GM12801 (cell line): ENCODE results near the gene RSF1.

Source experiments
- TF ChIP-seq, protein P1 (sequence below): IDR thresholded peaks from one replicate; pipeline ENCODE4 v1.5.1; 2011; ENCODE audit warnings: control low read depth; ENCODE audit not compliant: insufficient read length; ENCODE audit errors: extremely low read depth

RSF1 gene

DNA sequence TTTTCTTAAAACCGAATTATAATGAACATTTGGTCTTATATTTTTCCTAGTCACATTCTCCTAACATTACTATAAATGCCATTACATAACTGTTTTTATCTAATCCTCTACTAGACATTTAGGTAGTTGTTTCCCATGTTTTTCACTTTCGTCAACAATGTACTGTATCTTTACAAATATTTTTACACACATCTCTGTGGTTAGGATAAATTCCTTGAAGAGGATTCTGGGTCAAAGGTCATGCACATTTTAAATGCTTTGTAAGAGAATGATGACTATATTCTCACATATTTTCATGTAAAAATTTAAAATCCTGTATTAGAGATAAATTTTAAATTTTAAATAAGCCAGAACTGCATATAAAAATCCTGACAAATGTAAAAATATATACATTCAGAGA lies 121.6 kb downstream of the RSF1 start:
- TF ChIP-seq, protein P1, sequence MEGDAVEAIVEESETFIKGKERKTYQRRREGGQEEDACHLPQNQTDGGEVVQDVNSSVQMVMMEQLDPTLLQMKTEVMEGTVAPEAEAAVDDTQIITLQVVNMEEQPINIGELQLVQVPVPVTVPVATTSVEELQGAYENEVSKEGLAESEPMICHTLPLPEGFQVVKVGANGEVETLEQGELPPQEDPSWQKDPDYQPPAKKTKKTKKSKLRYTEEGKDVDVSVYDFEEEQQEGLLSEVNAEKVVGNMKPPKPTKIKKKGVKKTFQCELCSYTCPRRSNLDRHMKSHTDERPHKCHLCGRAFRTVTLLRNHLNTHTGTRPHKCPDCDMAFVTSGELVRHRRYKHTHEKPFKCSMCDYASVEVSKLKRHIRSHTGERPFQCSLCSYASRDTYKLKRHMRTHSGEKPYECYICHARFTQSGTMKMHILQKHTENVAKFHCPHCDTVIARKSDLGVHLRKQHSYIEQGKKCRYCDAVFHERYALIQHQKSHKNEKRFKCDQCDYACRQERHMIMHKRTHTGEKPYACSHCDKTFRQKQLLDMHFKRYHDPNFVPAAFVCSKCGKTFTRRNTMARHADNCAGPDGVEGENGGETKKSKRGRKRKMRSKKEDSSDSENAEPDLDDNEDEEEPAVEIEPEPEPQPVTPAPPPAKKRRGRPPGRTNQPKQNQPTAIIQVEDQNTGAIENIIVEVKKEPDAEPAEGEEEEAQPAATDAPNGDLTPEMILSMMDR = no peak

DNA sequence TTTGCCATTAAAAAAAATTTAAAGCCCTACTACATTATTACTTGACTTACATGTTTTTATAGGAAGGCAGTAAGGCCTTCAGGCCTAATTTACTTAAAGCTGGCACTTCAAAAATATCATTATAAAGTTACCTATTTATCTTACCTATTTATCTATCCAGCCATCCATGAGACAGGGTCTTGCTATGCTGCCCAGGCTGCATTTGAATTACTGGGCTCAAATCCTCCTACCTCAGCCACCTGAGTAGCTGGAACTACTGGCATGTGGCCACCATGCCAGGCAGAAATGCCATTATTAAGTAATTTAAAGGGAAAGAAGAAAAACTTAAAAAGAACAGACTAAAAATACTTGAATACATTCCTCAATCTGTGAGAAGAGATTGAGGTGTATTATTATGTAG lies 122.7 kb downstream of the RSF1 start:
- TF ChIP-seq, protein P1 = no peak

DNA sequence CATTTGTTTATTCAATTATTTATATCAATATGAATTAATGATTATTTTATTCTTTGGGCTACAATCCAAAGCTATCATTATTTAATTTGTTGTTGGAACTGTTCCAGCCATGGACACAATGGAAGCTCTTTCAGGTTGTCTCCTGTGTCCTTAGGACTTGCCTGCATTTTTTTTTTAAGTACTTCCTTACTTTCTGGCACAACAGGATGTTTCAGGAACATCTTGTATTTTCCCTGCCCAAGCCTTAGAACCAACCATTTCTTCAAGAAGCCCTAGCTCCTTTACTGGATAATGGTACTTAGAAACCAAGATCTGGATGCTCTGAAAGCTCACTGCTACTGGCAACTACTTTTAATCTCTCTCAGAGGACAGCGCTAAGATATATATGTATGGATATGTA lies 125.1 kb downstream of the RSF1 start:
- TF ChIP-seq, protein P1 = no peak

DNA sequence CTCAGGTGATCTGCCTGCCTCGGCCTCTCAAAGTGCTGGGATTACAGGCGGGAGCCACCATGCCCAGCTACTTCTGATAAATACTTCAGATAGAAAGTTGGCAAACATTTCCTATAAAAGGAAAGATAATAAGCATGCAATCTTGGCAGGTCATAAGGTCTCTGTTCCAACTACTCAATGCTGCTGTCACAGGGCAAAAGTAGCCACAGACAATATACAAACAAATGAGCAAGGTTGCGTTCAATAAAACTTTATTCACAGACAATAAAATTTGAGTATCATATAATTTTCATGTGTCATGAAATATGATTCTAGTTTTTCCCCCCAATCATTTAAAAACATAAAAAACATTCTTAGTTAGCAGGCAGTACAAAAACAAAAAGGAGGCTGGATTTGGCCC lies 129.9 kb downstream of the RSF1 start:
- TF ChIP-seq, protein P1 = no peak

DNA sequence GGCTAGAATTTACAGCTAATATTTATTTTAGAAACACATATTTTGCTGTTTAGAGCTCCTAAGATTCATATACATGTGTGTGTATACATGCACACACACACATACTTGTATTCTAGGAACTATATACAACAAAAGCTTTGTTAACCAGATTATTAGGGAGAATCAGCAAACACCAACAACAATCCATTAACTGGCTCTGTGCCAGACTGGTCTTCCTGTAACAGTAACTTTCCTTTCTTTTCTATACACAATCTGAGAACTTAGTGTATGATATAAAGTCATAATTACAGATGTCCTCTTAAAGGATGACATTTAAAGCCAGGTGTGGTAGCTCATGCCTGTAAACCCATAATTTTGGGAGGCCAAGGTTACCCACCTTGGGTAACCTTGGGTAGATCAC lies 133.4 kb downstream of the RSF1 start:
- TF ChIP-seq, protein P1 = no peak

DNA sequence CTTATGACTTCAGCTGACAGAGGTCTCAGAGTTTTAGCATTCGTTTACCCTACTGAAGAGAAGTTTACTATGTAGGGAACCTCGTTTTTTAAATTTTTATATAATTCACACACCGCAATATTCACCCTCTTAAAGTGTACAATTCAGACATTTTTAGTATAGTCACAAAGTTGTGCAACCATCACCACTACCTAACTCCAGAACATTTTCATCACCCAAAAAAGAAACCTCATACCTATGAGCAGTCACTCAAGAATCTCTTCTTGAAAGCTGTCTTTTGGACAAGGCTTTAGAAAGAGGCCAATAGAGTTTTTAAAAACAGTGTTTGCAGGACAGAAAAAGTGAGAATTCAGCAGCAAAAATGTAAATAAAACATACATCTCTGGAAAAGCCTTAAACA lies 143.4 kb downstream of the RSF1 start:
- TF ChIP-seq, protein P1 = no peak

DNA sequence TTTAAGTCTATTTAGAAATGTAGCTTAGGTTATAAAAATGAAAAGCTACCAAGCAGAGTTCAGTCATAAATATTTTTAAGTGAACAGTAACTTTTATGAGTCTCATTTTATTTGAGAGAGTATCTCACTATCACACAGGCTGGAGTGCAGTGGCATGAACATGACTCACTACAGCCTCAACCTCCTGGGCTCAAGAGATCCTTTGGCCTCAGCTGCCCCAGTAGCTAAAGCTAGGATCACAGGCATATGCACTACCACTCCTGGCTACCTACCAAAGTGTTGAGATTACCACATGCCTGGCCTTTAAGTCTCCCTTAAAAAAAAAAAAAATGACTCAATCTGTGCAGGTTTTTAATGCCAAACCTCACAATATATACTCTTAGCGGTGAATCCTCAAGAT lies 148.3 kb downstream of the RSF1 start:
- TF ChIP-seq, protein P1 = no peak
